Lower lobe of right lung (tissue), 2 donors: ENCODE data around the gene RBM20. TPM values are rescaled to one million over a fixed set of nuclear protein-coding genes. Genes with fewer than 3 reads are reported as not detected.
"Not testable (repeated sequence)": the region's sequence is repeated elsewhere in the genome, so short reads cannot be mapped to it uniquely, and the experiment has no call there.

Experiments
- ATAC-seq, 2 donors: fragments of 200-7000 bp; cut with Tn5 transposase; one replicate each; pipeline ENCODE4 v1.9.1; 2020 to 2022; ENCODE audit warnings: mild to moderate bottlenecking in 2 of 2, moderate library complexity in 2 of 2
- DNase-seq: peaks from one replicate; pipeline ENCODE4 v3.0.0-alpha.2; 2020
- H3K27ac ChIP-seq: fragments of 200-600 bp; one replicate; pipeline ENCODE4 v1.8.0; 2022
- H3K27me3 ChIP-seq: fragments of 200-600 bp; one replicate; pipeline ENCODE4 v1.8.0; 2022; ENCODE audit warnings: low read depth
- H3K36me3 ChIP-seq: fragments of 200-600 bp; one replicate; pipeline ENCODE4 v1.8.0; 2022; ENCODE audit warnings: mild to moderate bottlenecking
- H3K4me1 ChIP-seq: fragments of 200-600 bp; one replicate; pipeline ENCODE4 v1.8.0; 2022
- H3K4me3 ChIP-seq: fragments of 200-600 bp; one replicate; pipeline ENCODE4 v1.8.0; 2022; ENCODE audit warnings: mild to moderate bottlenecking
- H3K9me3 ChIP-seq: fragments of 200-600 bp; one replicate; pipeline ENCODE4 v1.8.0; 2022
- CTCF ChIP-seq: fragments of 200-600 bp; IDR thresholded peaks from one replicate; pipeline ENCODE4 v1.8.0; 2022; ENCODE audit warnings: antibody characterized with exemption, mild to moderate bottlenecking
- intact Hi-C: fragments of 100-400 bp; cut with DNase I; formaldehyde crosslinking; loops from one replicate; pipeline ENCODE4 v1.11.0; 2022
- total RNA-seq: library from RNA; stranded (reverse); fragmentation: NEBNext Ultra II Directional; extraction: Animal tissue kit (Norgen Biotek cat#: 25700); gene quantifications from one replicate; pipeline ENCODE4 v1.2.1, GENCODE V29; 2021
- donor health status: DM: no; HTN: yes; CAD: no; lungs with severe emphysema.

The RBM20 gene
- total RNA-seq, 1 donor from 2014 or later: 1.0 TPM

DNA sequence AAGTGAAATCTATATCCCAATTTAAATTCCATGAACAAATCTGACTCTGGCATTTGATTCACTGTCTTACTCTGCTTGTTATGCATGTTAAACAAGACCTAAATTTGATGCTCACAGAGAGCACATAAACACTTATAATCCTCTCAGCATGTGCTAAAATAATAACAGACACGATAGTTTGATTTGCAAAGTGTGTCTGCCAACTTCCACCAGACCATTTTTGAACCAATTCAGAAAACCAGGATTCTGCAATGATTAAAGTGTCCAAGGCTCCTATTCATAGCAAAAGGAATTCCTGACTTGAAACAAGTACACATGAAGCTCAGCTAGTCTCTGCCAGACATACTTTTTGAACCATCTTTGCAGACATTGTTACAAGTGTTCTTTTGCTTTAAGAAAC, 11.2 kb downstream of the RBM20 start:
- H3K36me3 ChIP-seq: no peaks in the 10 kb centered on the region
- peaks cover 42% of the 10 kb centered on the region for H3K27me3 ChIP-seq
- no peak for TF ChIP-seq CTCF
- ATAC-seq (no peak), DNase-seq (no peak)
- H3K9me3 ChIP-seq: no peaks in the 10 kb centered on the region
- H3K4me3 ChIP-seq: no peak overlapping the region
- H3K27ac ChIP-seq: no peak overlapping the region
- H3K4me1 ChIP-seq: no peaks in the 10 kb centered on the region
- intact Hi-C loops: no loop called here

DNA sequence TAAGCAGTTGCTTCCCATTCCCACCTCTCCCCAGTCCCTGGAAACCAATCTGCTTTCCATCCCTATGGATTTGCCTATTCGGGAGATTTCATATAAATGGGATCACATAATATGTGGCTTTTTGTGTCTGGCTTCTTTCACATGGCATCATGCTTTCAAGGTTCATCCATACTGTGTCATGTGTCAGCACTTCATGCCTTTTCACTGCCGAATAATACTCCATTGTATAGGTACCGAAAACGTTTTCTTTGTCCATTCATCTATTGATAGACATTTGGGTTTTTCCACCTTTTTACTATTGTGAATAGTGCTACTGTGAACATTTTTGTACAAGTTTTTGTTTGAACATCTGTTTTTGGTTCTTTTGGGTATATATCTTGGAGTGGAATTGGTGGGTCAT, 12.5 kb downstream of the RBM20 start:
- intact Hi-C loops: no loop called here
- no peak for DNase-seq
- H3K27me3 ChIP-seq: peaks cover 49% of the 10 kb centered on the region
- no peak overlapping the region for H3K27ac ChIP-seq
- no peaks in the 10 kb centered on the region for H3K9me3 ChIP-seq
- ATAC-seq: no peak
- H3K4me1 ChIP-seq: no peaks in the 10 kb centered on the region
- TF ChIP-seq CTCF: no peak
- H3K4me3 ChIP-seq: no peak overlapping the region
- H3K36me3 ChIP-seq: no peaks in the 10 kb centered on the region

GRCh38 chr10:110657973-110658691, 14.0 kb downstream of the RBM20 start:
- no peak overlapping the region for H3K4me3 ChIP-seq
- no peak for TF ChIP-seq CTCF
- H3K4me1 ChIP-seq: no peaks in the 10 kb centered on the region
- H3K9me3 ChIP-seq: no peaks in the 10 kb centered on the region
- H3K27me3 ChIP-seq: peaks cover 46% of the 10 kb centered on the region
- ATAC-seq (no peak), DNase-seq (no peak)
- intact Hi-C loops: no loop called here
- H3K36me3 ChIP-seq: no peaks in the 10 kb centered on the region
- H3K27ac ChIP-seq: no peak overlapping the region

DNA sequence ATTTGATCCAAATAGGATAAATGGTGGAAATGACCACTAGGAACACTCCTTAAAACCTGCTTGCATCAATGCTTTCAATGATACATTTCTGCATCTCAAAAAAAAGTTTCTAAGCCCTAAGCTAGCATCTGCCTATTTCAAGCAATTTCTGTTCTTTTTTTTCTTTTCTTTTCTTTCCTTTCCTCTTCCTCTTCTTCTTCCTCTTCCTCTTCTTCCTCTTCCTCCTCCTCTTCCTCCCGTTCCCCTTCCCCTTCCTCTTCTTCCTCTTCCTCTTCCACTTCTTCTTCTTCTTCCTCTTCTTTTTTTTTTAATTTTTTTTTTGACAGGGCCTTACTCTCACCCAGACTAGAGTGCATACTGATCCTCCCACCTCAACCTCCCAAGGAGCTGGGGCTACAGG, 15.4 kb downstream of the RBM20 start:
- intact Hi-C loops: no loop called here
- no peak for DNase-seq
- Histone ChIP-seq H3K9me3 (no peaks in the 10 kb centered on the region), H3K4me1 (no peaks in the 10 kb centered on the region), H3K27me3 (peaks cover 36% of the 10 kb centered on the region), H3K27ac (no peak overlapping the region), H3K36me3 (no peaks in the 10 kb centered on the region), H3K4me3 (no peak overlapping the region)
- ATAC-seq: no peak
- no peak for TF ChIP-seq CTCF

DNA sequence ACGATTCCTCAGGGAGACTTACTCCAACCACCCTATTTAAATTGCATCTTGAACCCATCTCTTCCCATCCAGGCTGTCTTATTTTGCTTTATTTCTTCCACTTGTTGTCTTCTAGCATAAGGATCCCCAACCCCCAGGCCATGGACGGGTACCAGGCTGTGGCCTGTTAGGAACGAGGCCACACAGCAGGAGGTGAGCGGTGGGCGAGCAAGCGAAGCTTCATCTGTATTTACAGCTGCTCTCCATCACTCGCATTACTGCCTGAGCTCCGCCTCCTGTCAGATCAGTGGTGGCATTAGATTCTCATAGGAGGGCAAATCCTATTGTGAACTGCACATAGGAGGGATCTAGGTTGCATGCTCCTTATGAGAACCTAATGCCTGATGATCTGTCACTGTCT, 16.2 kb downstream of the RBM20 start:
- DNase-seq: not testable (repeated sequence)
- H3K27me3 ChIP-seq: peaks cover 34% of the 10 kb centered on the region

GRCh38 chr10:110661292-110661691, 17.2 kb downstream of the RBM20 start:
- no peak for TF ChIP-seq CTCF
- H3K4me1 ChIP-seq: no peaks in the 10 kb centered on the region
- peaks cover 36% of the 10 kb centered on the region for H3K27me3 ChIP-seq
- H3K36me3 ChIP-seq: no peaks in the 10 kb centered on the region
- intact Hi-C loops: no loop called here
- no peak overlapping the region for H3K4me3 ChIP-seq
- no peak for ATAC-seq
- no peak overlapping the region for H3K27ac ChIP-seq
- DNase-seq: no peak
- no peaks in the 10 kb centered on the region for H3K9me3 ChIP-seq

More for the DNA sequence above, 16.2 kb downstream of the RBM20 start:
- H3K4me3 ChIP-seq, H3K9me3 ChIP-seq, ATAC-seq, H3K4me1 ChIP-seq, H3K36me3 ChIP-seq, H3K27ac ChIP-seq, intact Hi-C loops: not testable (repeated sequence)
